HepG2 (cell line): ENCODE measurements around the gene TAPBP. TPM values are rescaled to one million over a fixed set of nuclear protein-coding genes. Genes with fewer than 3 reads are reported as not detected.
A peak's percentile ranks its signal among the peaks of the same experiment; 100 is the strongest.

ENCODE experiments used
- ADNP ChIP-seq: sonication (generic); formaldehyde crosslinking; IDR thresholded peaks from 2 replicates; pipeline ENCODE4 v1.4.0; 2020; ENCODE audit warnings: missing genetic modification reagents
- CREBL2 ChIP-seq: sonication (generic); formaldehyde crosslinking; IDR thresholded peaks from 2 replicates; pipeline ENCODE4 v1.8.1; 2023; ENCODE audit warnings: missing genetic modification reagents, mild to moderate bottlenecking, borderline replicate concordance
- EP300 ChIP-seq, 3 experiments: sonication (generic) in 1 of 3; formaldehyde crosslinking in 1 of 3; IDR thresholded peaks; 2 replicates each; pipeline versions ENCODE4 v1.5.1 to v1.6.1; 2011 to 2020; ENCODE audit warnings: low read depth in 2 of 3, low read length in 2 of 3, borderline replicate concordance in 1 of 3, improper control_type of control experiment in 1 of 3, mild to moderate bottlenecking in 1 of 3, missing genetic modification reagents in 1 of 3, moderate library complexity in 1 of 3
- HNRNPUL1 ChIP-seq: fragments of 200-400 bp; formaldehyde crosslinking; IDR thresholded peaks from 2 replicates; pipeline ENCODE4 v1.6.1; 2017; ENCODE audit warnings: low read depth, mild to moderate bottlenecking, low read length, moderate library complexity
- KLF9 ChIP-seq: IDR thresholded peaks from 2 replicates; pipeline ENCODE4 v1.6.1; 2016; ENCODE audit warnings: low read depth
- MED8 ChIP-seq: sonication (generic); formaldehyde crosslinking; IDR thresholded peaks from 2 replicates; pipeline ENCODE4 v1.8.1; 2023; ENCODE audit warnings: mild to moderate bottlenecking, missing genetic modification reagents; ENCODE audit not compliant: insufficient replicate concordance
- NCOA5 ChIP-seq: sonication (generic); formaldehyde crosslinking; IDR thresholded peaks from 2 replicates; pipeline ENCODE4 v1.4.0; 2020; ENCODE audit warnings: missing genetic modification reagents
- SMAD3 ChIP-seq: sonication (generic); formaldehyde crosslinking; IDR thresholded peaks from 2 replicates; pipeline ENCODE4 v1.4.0; 2020; ENCODE audit warnings: missing genetic modification reagents
- SOX13 ChIP-seq, 3 experiments: fragments of 450-650 bp in 1 of 3; sonication (generic) in 1 of 3; formaldehyde crosslinking in 1 of 3; IDR thresholded peaks in 2 of 3; conservative IDR thresholded peaks in 1 of 3; 2 replicates each; pipeline versions ENCODE4 v1.5.0 to v1.6.1; 2016 to 2020; ENCODE audit warnings: antibody characterized with exemption in 1 of 3, mild to moderate bottlenecking in 1 of 3, missing compliant biosample characterization in 1 of 3, missing genetic modification reagents in 1 of 3, moderate library complexity in 1 of 3
- ZBTB44 ChIP-seq: sonication (generic); formaldehyde crosslinking; IDR thresholded peaks from 2 replicates; pipeline ENCODE4 v1.4.0; 2020; ENCODE audit warnings: missing genetic modification reagents
- ZNF329 ChIP-seq: sonication (generic); formaldehyde crosslinking; IDR thresholded peaks from 2 replicates; pipeline ENCODE4 v1.9.0; 2021; ENCODE audit warnings: low read depth, mild to moderate bottlenecking, missing genetic modification reagents
- ZNF350 ChIP-seq: sonication (generic); formaldehyde crosslinking; IDR thresholded peaks from 2 replicates; pipeline ENCODE4 v1.4.0; 2020; ENCODE audit warnings: mild to moderate bottlenecking, low read depth, missing genetic modification reagents, borderline replicate concordance
- ZNF550 ChIP-seq: sonication (generic); formaldehyde crosslinking; IDR thresholded peaks from 2 replicates; pipeline ENCODE4 v1.4.0; 2020; ENCODE audit warnings: mild to moderate bottlenecking, missing genetic modification reagents, borderline replicate concordance
- ZNF552 ChIP-seq: sonication (generic); formaldehyde crosslinking; IDR thresholded peaks from 2 replicates; pipeline ENCODE4 v1.9.0; 2022; ENCODE audit warnings: missing genetic modification reagents, mild to moderate bottlenecking, borderline replicate concordance
- ZNF577 ChIP-seq: sonication (generic); formaldehyde crosslinking; IDR thresholded peaks from 2 replicates; pipeline ENCODE4 v1.4.0; 2020; ENCODE audit warnings: mild to moderate bottlenecking, low read depth, missing genetic modification reagents, borderline replicate concordance
- ZNF775 ChIP-seq: sonication (generic); formaldehyde crosslinking; IDR thresholded peaks from 2 replicates; pipeline ENCODE4 v1.4.0; 2020; ENCODE audit warnings: missing genetic modification reagents, mild to moderate bottlenecking, moderate library complexity, borderline replicate concordance
- ZSCAN30 ChIP-seq: sonication (generic); formaldehyde crosslinking; IDR thresholded peaks from 2 replicates; pipeline ENCODE4 v1.5.0; 2020; ENCODE audit warnings: mild to moderate bottlenecking, missing genetic modification reagents
- polyA plus RNA-seq, 8 experiments: library from polyadenylated mRNA; depleted of rRNA in 3 of 8; stranded (reverse) in 7 of 8; unstranded in 1 of 8; fragments of >200 nt; fragmentation: Illumina TruSeq in 4 of 8; extraction: Trizol in 4 of 8; gene quantifications; 2 replicates each; pipeline versions ENCODE4 v1.2.1 to v1.2.3, GENCODE V29; 2011 to 2016; ENCODE audit warnings: low read depth in 4 of 8, missing spikeins in 1 of 8, mixed read lengths in 1 of 8; ENCODE audit not compliant: insufficient read depth in 1 of 8
- total RNA-seq, 5 experiments: library from RNA; depleted of rRNA; stranded (reverse); fragments of >200 nt; fragmentation: Illumina TruSeq; extraction: Trizol; gene quantifications; 2 replicates each; pipeline ENCODE4 v1.2.3, GENCODE V29; 2016; ENCODE audit warnings: low read depth in 1 of 5
- TF ChIP-seq, protein P1 (sequence below): sonication (generic); formaldehyde crosslinking; IDR thresholded peaks from 2 replicates; pipeline ENCODE4 v1.8.1; 2023; ENCODE audit warnings: mild to moderate bottlenecking, inconsistent platforms, moderate library complexity, missing genetic modification reagents, borderline replicate concordance
- TF ChIP-seq, protein P2 (sequence below): sonication (generic); formaldehyde crosslinking; IDR thresholded peaks from 2 replicates; pipeline ENCODE4 v1.5.0; 2020; ENCODE audit warnings: missing genetic modification reagents
- TF ChIP-seq, protein P3 (sequence below): sonication (generic); formaldehyde crosslinking; IDR thresholded peaks from 2 replicates; pipeline ENCODE4 v1.8.1; 2023; ENCODE audit warnings: mild to moderate bottlenecking, moderate library complexity, missing genetic modification reagents

The TAPBP gene
- total and polyA plus RNA-seq, 2 of the 13 experiments (the other 11 are each of a cell fraction or from before 2014, with no cell fraction given), result 27.4 to 32.3 TPM

GRCh38 chr6:33317669-33318425 is 4.0 kb upstream of the TAPBP start, which contains the start of gene ZBTB22 (continued):
- TF ChIP-seq, protein P1, sequence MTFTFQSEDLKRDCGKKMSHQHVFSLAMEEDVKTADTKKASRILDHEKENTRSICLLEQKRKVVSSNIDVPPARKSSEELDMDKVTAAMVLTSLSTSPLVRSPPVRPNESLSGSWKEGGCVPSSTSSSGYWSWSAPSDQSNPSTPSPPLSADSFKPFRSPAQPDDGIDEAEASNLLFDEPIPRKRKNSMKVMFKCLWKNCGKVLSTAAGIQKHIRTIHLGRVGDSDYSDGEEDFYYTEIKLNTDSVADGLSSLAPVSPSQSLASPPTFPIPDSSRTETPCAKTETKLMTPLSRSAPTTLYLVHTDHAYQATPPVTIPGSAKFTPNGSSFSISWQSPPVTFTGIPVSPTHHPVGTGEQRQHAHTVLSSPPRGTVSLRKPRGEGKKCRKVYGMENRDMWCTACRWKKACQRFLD (CRISPR knock-in tag), result no peak
- TF ChIP-seq ZNF550 (no peak), ADNP (CRISPR knock-in tag) (no peak), NCOA5 (CRISPR knock-in tag) (no peak), ZNF577 (CRISPR knock-in tag) (no peak), SOX13 (IDR thresholded peaks at IDR 0.05) (no peak), SOX13 (CRISPR knock-in tag; conservative IDR thresholded peaks at IDR 0.05 in 1 of 2, IDR thresholded peaks at IDR 0.05 in 1 of 2) (0 out of 4 replicates have a peak, but pooled peaks of 1 of the 2 experiments have one; percentile 11), ZNF329 (CRISPR knock-in tag) (no peak), HNRNPUL1 (no peak), MED8 (no peak), ZNF552 (CRISPR knock-in tag) (no peak), KLF9 (CRISPR knock-in tag) (no peak; the same call in 1 of the 2 replicates), ZSCAN30 (no peak), ZBTB44 (CRISPR knock-in tag) (0 out of 2 replicates have a peak, but pooled peaks have one; percentile 48), CREBL2 (CRISPR knock-in tag) (no peak), SMAD3 (peak; percentile 67; the same call in 1 of the 2 replicates), ZNF350 (peak; percentile 67; the same call in 1 of the 2 replicates), ZNF775 (CRISPR knock-in tag) (no peak), EP300 (IDR thresholded peaks at IDR 0.05; ENCODE audit: low read depth in 2 of 2, low read length in 2 of 2) (no peak), EP300 (CRISPR knock-in tag; IDR thresholded peaks at IDR 0.05; ENCODE audit: borderline replicate concordance) (no peak)
- TF ChIP-seq, protein P2, sequence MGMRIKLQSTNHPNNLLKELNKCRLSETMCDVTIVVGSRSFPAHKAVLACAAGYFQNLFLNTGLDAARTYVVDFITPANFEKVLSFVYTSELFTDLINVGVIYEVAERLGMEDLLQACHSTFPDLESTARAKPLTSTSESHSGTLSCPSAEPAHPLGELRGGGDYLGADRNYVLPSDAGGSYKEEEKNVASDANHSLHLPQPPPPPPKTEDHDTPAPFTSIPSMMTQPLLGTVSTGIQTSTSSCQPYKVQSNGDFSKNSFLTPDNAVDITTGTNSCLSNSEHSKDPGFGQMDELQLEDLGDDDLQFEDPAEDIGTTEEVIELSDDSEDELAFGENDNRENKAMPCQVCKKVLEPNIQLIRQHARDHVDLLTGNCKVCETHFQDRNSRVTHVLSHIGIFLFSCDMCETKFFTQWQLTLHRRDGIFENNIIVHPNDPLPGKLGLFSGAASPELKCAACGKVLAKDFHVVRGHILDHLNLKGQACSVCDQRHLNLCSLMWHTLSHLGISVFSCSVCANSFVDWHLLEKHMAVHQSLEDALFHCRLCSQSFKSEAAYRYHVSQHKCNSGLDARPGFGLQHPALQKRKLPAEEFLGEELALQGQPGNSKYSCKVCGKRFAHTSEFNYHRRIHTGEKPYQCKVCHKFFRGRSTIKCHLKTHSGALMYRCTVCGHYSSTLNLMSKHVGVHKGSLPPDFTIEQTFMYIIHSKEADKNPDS (CRISPR knock-in tag), result no peak
- TF ChIP-seq, protein P3, sequence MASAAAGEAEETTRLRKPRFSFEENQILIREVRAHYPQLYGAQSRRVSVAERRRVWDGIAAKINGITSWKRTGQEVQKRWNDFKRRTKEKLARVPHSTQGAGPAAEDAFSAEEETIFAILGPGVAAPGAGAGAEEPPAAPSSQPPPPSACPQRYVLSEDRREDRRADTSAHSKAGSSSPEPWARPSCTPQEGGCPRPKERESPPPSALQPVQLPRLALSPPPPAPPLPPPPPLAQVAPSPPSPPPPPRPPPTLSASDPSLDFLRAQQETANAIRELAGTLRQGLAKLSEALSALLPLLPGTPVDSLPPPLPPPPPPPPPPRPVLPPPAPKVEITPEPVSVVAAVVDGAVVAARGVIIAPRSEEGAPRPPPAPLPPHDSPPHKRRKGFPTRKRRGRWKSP (CRISPR knock-in tag), result no peak
